Activated CD8-positive, alpha-beta memory T cell treated with anti-CD3 and anti-CD28 coated beads, Interleukin-2, amount 50 U/mL, for 24 hours (primary cell): Measurements from ENCODE around the gene CDH13.

ENCODE experiments used
- DNase-seq: peaks from one replicate; pipeline ENCODE4 v3.0.0-alpha.2; 2020; ENCODE audit errors: extremely low read depth

The CDH13 gene

GRCh38 chr16:83674931-83675535, 1048.3 kb downstream of the CDH13 start:
- no peak for DNase-seq

- DNase-seq: no peak
Observed at GRCh38 chr16:83676086-83676485, 1049.3 kb downstream of the CDH13 start.

GRCh38 chr16:83680980-83681379, 1054.2 kb downstream of the CDH13 start:
- DNase-seq: no peak

- no peak for DNase-seq
Observed at GRCh38 chr16:83681381-83681956, 1054.7 kb downstream of the CDH13 start.

- DNase-seq: no peak
Observed at GRCh38 chr16:83682116-83682867, 1055.5 kb downstream of the CDH13 start.

- no peak for DNase-seq
Observed at GRCh38 chr16:83682868-83683235, 1056.1 kb downstream of the CDH13 start.

- DNase-seq: no peak
Observed at GRCh38 chr16:83685615-83686165, 1058.9 kb downstream of the CDH13 start.

GRCh38 chr16:83686726-83687125, 1060.0 kb downstream of the CDH13 start:
- no peak for DNase-seq

- no peak for DNase-seq
Observed at GRCh38 chr16:83689385-83689831, 1062.6 kb downstream of the CDH13 start.

GRCh38 chr16:83692224-83692623, 1065.5 kb downstream of the CDH13 start:
- DNase-seq: no peak

GRCh38 chr16:83698964-83699363, 1072.2 kb downstream of the CDH13 start:
- DNase-seq: no peak

GRCh38 chr16:83699817-83700216, 1073.0 kb downstream of the CDH13 start:
- DNase-seq: no peak

- DNase-seq: no peak
Observed at GRCh38 chr16:83700918-83701317, 1074.1 kb downstream of the CDH13 start.

GRCh38 chr16:83701494-83701893, 1074.7 kb downstream of the CDH13 start:
- DNase-seq: no peak

- DNase-seq: no peak
Observed at GRCh38 chr16:83704656-83705055, 1077.9 kb downstream of the CDH13 start.

GRCh38 chr16:83705856-83706255, 1079.1 kb downstream of the CDH13 start:
- DNase-seq: no peak

- no peak for DNase-seq
Observed at GRCh38 chr16:83706394-83706793, 1079.6 kb downstream of the CDH13 start.

GRCh38 chr16:83711069-83711468, 1084.3 kb downstream of the CDH13 start:
- DNase-seq: no peak

GRCh38 chr16:83713597-83713996, 1086.8 kb downstream of the CDH13 start:
- no peak for DNase-seq

- DNase-seq: no peak
Observed at GRCh38 chr16:83714286-83714685, 1087.5 kb downstream of the CDH13 start.

- no peak for DNase-seq
Observed at GRCh38 chr16:83715217-83715920, 1088.6 kb downstream of the CDH13 start.

- no peak for DNase-seq
Observed at GRCh38 chr16:83717308-83717707, 1090.5 kb downstream of the CDH13 start.
